ENCODE results near the gene LYAR. TPM values are rescaled to one million over a fixed set of nuclear protein-coding genes. Genes with fewer than 3 reads are reported as not detected.

The LYAR gene
- total and polyA plus RNA-seq, 4 donors: 3.9 to 5.0 (median 4.6) TPM

- Histone ChIP-seq H3K36me3 (ENCODE audit: control insufficient read depth in 4 of 4, insufficient read depth in 3 of 4, low read depth in 1 of 4, low read length in 3 of 4) (peaks cover 0 to 7% (median 0%) of the 10 kb centered on the region in 4 donors), H3K9me3 (ENCODE audit: control insufficient read depth in 4 of 4, low read length in 3 of 4) (no peaks in the 10 kb centered on the region), H3K4me3 (ENCODE audit: low read depth in 1 of 3, low read length in 3 of 3) (no peak overlapping the region), H3K4me1 (ENCODE audit: control insufficient read depth in 4 of 4, insufficient read depth in 4 of 4, low read length in 3 of 4) (peaks cover 0 to 4% (median 2%) of the 10 kb centered on the region in 4 donors), H3K27ac (ENCODE audit: low read depth in 1 of 2, low read length in 2 of 2) (no peak overlapping the region), H3K9ac (ENCODE audit: low read depth in 1 of 2, low read length in 2 of 2) (no peak overlapping the region), H3K27me3 (ENCODE audit: control insufficient read depth in 4 of 4, insufficient read depth in 4 of 4, low read length in 3 of 4) (no peaks in the 10 kb centered on the region)
- 98% methylated on average over 5 of the region's 5 CpGs for WGBS
- TF ChIP-seq FOXA2 (IDR thresholded peaks at IDR 0.05): no peak
- no peak for TF ChIP-seq NR2F2 (IDR thresholded peaks at IDR 0.05)
- TF ChIP-seq EGR1 (IDR thresholded peaks at IDR 0.05; ENCODE audit: low read depth in 2 of 2): no peak
- TF ChIP-seq TAF1 (conservative IDR thresholded peaks at IDR 0.05): no peak
- TF ChIP-seq JUND (IDR thresholded peaks at IDR 0.05): no peak
- TF ChIP-seq RXRA (IDR thresholded peaks at IDR 0.05): no peak
- TF ChIP-seq HNF4G (IDR thresholded peaks at IDR 0.05): no peak
- DNase-seq (ENCODE audit: low spot score): no peak
Observed at GRCh38 chr4:4296283-4296846, 6.4 kb upstream of the LYAR start.

- Histone ChIP-seq H3K27ac (ENCODE audit: low read depth in 1 of 2, low read length in 2 of 2) (no peak overlapping the region), H3K4me1 (ENCODE audit: control insufficient read depth in 4 of 4, insufficient read depth in 4 of 4, low read length in 3 of 4) (peaks cover 6 to 24% (median 22%) of the 10 kb centered on the region in 4 donors), H3K36me3 (ENCODE audit: control insufficient read depth in 4 of 4, insufficient read depth in 3 of 4, low read depth in 1 of 4, low read length in 3 of 4) (no peaks in the 10 kb centered on the region), H3K27me3 (ENCODE audit: control insufficient read depth in 4 of 4, insufficient read depth in 4 of 4, low read length in 3 of 4) (no peaks in the 10 kb centered on the region), H3K4me3 (ENCODE audit: low read depth in 1 of 3, low read length in 3 of 3) (no peak overlapping the region), H3K9ac (ENCODE audit: low read depth in 1 of 2, low read length in 2 of 2) (no peak overlapping the region), H3K9me3 (ENCODE audit: control insufficient read depth in 4 of 4, low read length in 3 of 4) (no peaks in the 10 kb centered on the region)
- 97% methylated on average over 3 of the region's 3 CpGs for WGBS
- TF ChIP-seq JUND (IDR thresholded peaks at IDR 0.05): no peak
- TF ChIP-seq HNF4G (IDR thresholded peaks at IDR 0.05): no peak
- no peak for TF ChIP-seq CTCF (IDR thresholded peaks at IDR 0.05; ENCODE audit: low read depth, low read length, missing input control)
- TF ChIP-seq RAD21 (IDR thresholded peaks at IDR 0.05): no peak
- no peak for TF ChIP-seq ZBTB33 (IDR thresholded peaks at IDR 0.05)
- TF ChIP-seq YY1 (IDR thresholded peaks at IDR 0.05): no peak
- no peak for TF ChIP-seq RXRA (IDR thresholded peaks at IDR 0.05)
- TF ChIP-seq SP1 (IDR thresholded peaks at IDR 0.05): no peak
- no peak for TF ChIP-seq TAF1 (conservative IDR thresholded peaks at IDR 0.05)
- TF ChIP-seq MAX (IDR thresholded peaks at IDR 0.05): no peak
- no peak for TF ChIP-seq ATF3 (IDR thresholded peaks at IDR 0.05)
- no peak for TF ChIP-seq NR2F2 (IDR thresholded peaks at IDR 0.05)
- no peak for TF ChIP-seq GABPA (IDR thresholded peaks at IDR 0.05 in 1 of 2, conservative IDR thresholded peaks at IDR 0.05 in 1 of 2)
- no peak for TF ChIP-seq HNF4A (conservative IDR thresholded peaks at IDR 0.05)
- no peak for TF ChIP-seq FOXA2 (IDR thresholded peaks at IDR 0.05)
- no peak for TF ChIP-seq REST (IDR thresholded peaks at IDR 0.05)
- TF ChIP-seq FOXA1 (IDR thresholded peaks at IDR 0.05): no peak
- TF ChIP-seq EGR1 (IDR thresholded peaks at IDR 0.05; ENCODE audit: low read depth in 2 of 2): no peak
- DNase-seq (ENCODE audit: low spot score): no peak
Observed at GRCh38 chr4:4293279-4293678, 3.3 kb upstream of the LYAR start.

Measured in liver (tissue), 9 donors.